WERI-Rb-1 (cell line): ENCODE measurements around the gene CLCN5.

ENCODE experiments used
- DNase-seq: peaks from one replicate; pipeline ENCODE4 v3.0.0-alpha.2; 2020
- H3K27ac ChIP-seq: fragments of 250-450 bp; sonication (Bioruptor Pico); 2 replicates; pipeline ENCODE4 v1.5.1; 2020; ENCODE audit warnings: mild to moderate bottlenecking, moderate library complexity
- H3K27me3 ChIP-seq: fragments of 250-450 bp; sonication (Bioruptor Pico); 2 replicates; pipeline ENCODE4 v1.5.1; 2021; ENCODE audit warnings: mild to moderate bottlenecking, low read depth, moderate library complexity; ENCODE audit not compliant: insufficient read depth, severe bottlenecking
- H3K36me3 ChIP-seq: fragments of 250-450 bp; sonication (Bioruptor Pico); 2 replicates; pipeline ENCODE4 v1.5.1; 2020; ENCODE audit warnings: mild to moderate bottlenecking, moderate library complexity
- H3K4me3 ChIP-seq: 2 replicates; pipeline ENCODE4 v1.5.1; 2011; ENCODE audit warnings: low read depth, mild to moderate bottlenecking, control low read depth, low read length
- H3K9me3 ChIP-seq: fragments of 250-450 bp; sonication (Bioruptor Pico); 2 replicates; pipeline ENCODE4 v1.5.1; 2021; ENCODE audit warnings: mild to moderate bottlenecking, moderate library complexity; ENCODE audit not compliant: severe bottlenecking
- TF ChIP-seq, protein P1 (sequence below): IDR thresholded peaks from 2 replicates; pipeline ENCODE4 v1.5.1; 2011; ENCODE audit warnings: low read depth, mild to moderate bottlenecking, control low read depth, inconsistent platforms, low read length

The CLCN5 gene

DNA sequence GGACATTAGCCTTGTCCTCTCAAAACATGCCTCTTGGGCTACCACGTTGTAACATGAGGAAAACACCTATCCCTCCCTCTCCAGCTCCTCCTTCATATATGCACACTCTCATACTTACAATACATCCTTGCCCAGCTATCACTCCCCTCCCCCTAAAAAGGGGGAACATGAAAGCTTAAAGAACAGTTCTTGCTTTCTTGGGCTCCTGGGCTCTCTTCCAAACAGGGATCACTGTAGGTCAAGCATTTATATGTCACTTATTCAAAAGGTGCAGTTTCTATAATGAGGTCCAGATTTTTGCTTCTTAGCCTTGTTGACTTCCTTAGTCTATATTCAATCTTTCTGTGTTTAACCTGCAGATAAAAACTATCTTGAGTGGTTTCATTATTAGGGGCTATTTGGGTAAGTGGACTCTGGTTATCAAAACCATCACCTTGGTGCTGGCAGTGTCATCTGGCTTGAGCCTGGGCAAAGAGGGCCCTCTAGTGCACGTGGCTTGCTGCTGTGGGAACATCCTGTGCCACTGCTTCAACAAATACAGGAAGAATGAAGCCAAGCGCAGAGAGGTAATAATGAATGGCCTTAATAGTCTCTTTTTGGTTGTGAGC, 159.0 kb downstream of the CLCN5 start:
- no peak overlapping the region for H3K27ac ChIP-seq
- H3K4me3 ChIP-seq, result no peak overlapping the region
- no peaks in the 10 kb centered on the region for H3K9me3 ChIP-seq
- TF ChIP-seq, protein P1, sequence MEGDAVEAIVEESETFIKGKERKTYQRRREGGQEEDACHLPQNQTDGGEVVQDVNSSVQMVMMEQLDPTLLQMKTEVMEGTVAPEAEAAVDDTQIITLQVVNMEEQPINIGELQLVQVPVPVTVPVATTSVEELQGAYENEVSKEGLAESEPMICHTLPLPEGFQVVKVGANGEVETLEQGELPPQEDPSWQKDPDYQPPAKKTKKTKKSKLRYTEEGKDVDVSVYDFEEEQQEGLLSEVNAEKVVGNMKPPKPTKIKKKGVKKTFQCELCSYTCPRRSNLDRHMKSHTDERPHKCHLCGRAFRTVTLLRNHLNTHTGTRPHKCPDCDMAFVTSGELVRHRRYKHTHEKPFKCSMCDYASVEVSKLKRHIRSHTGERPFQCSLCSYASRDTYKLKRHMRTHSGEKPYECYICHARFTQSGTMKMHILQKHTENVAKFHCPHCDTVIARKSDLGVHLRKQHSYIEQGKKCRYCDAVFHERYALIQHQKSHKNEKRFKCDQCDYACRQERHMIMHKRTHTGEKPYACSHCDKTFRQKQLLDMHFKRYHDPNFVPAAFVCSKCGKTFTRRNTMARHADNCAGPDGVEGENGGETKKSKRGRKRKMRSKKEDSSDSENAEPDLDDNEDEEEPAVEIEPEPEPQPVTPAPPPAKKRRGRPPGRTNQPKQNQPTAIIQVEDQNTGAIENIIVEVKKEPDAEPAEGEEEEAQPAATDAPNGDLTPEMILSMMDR, result peak; percentile 61
- DNase-seq, result peak; percentile 22
- peaks cover 3% of the 10 kb centered on the region; the same call in 1 of the 2 replicates for H3K36me3 ChIP-seq
- peaks cover 3% of the 10 kb centered on the region for H3K27me3 ChIP-seq

DNA sequence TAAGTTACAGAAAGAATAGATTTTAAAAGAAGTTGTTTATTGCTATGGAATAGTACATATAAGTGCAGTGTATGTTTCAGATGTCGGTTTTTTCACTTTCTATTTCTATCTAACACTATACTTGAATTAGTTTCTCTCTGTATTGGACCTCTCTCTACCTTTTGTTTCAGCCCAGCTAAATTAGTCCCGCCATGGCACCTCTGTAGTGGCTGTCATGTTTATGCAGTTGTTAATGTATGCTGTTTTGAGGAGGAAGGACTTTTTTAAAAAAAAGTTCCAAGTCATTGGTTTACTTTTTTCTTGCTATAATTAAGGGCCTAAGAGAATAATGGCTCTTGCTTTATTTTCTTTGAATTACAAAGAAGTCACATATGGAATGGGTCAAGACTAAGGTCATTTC, 160.3 kb downstream of the CLCN5 start:
- Histone ChIP-seq H3K4me3 (no peak overlapping the region), H3K27me3 (peaks cover 3% of the 10 kb centered on the region), H3K9me3 (no peaks in the 10 kb centered on the region), H3K36me3 (no peaks in the 10 kb centered on the region), H3K27ac (no peak overlapping the region)
- TF ChIP-seq, protein P1, result no peak
- DNase-seq, result no peak

DNA sequence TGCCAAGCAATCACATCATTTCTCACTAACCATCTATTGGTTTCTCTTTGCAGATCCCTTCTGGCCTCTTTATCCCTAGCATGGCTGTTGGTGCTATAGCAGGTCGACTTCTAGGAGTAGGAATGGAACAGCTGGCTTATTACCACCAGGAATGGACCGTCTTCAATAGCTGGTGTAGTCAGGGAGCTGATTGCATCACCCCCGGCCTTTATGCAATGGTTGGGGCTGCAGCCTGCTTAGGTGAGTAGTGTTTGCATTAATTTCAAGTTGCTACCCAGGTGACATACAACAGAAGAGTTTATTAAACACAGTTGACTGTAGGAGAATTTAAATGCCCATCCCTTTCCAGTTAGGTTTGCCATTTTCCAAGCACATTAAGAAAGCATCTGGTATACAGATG, 166.2 kb downstream of the CLCN5 start:
- TF ChIP-seq, protein P1, result no peak
- Histone ChIP-seq H3K27me3 (no peaks in the 10 kb centered on the region), H3K9me3 (no peaks in the 10 kb centered on the region), H3K36me3 (no peaks in the 10 kb centered on the region), H3K27ac (no peak overlapping the region), H3K4me3 (no peak overlapping the region)
- DNase-seq, result no peak

DNA sequence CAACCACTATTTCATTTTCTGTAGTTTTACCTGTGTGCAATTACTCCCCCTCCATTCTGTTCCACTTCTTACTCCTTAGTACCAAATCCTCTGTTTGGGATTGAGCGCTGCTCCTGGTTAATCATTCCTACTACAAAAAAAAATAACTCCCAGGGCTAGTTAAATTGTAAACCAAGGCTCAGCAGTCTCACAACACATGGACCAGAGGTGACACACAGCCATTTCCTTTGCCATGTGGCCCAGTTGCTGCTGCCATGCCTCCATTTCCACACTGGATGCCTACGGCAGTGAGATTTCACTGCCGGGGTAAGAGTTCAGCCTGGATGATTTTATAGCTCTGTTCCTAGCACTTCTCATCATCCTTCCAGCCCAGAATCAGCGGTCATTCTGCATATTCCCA, 171.2 kb downstream of the CLCN5 start:
- DNase-seq, result no peak
- H3K36me3 ChIP-seq, result no peaks in the 10 kb centered on the region
- TF ChIP-seq, protein P1, result no peak
- no peak overlapping the region for H3K27ac ChIP-seq
- no peaks in the 10 kb centered on the region for H3K9me3 ChIP-seq
- no peaks in the 10 kb centered on the region for H3K27me3 ChIP-seq
- H3K4me3 ChIP-seq, result no peak overlapping the region

DNA sequence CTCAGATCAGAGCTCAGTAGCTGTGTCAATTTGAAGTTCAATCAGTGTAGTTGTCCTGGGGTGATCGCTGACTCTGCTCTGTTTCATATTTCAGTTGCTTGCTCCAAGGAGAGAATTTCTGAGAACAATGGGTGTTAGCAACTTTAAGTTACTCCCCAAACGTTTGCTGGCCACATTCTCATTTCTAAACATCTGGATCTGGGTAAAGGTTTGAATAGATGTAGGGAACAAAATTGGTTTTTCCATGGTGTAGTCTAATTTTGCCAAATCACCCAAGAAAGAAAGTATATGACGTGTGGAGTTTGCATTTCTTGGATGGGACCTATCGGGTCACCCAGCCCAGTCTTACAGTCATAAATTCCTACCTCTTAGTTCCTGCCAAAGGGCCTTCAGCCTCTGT, 174.7 kb downstream of the CLCN5 start:
- Histone ChIP-seq H3K36me3 (no peaks in the 10 kb centered on the region), H3K9me3 (no peaks in the 10 kb centered on the region)

DNA sequence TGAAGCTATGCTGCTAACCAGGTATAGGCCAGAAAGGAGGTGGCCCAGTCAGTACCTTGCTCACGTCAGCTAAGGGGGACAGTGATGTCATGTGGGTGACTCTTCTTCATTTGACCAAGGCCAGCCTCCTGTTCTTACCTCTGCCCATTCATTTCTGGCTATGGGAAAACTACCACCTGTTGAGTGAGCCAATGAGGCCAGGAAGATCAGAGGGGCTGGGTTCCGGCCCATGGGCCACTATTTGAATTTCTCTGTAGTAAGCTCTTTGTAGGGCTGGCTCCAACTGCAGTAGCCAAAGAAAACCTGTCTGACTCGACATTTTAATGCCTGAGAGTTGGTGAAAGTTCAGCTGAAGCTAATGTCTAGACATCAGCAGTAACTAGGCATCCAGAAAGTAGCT, 175.8 kb downstream of the CLCN5 start:
- DNase-seq, result no peak
- H3K27me3 ChIP-seq, result no peaks in the 10 kb centered on the region
- TF ChIP-seq, protein P1, result no peak

More for the DNA sequence above, 174.7 kb downstream of the CLCN5 start:
- TF ChIP-seq, protein P1, result no peak
- DNase-seq, result no peak
- no peak overlapping the region for H3K27ac ChIP-seq
- H3K27me3 ChIP-seq, result no peaks in the 10 kb centered on the region
- no peak overlapping the region for H3K4me3 ChIP-seq

More for the DNA sequence above, 175.8 kb downstream of the CLCN5 start:
- Histone ChIP-seq H3K27ac (no peak overlapping the region), H3K36me3 (no peaks in the 10 kb centered on the region), H3K9me3 (no peaks in the 10 kb centered on the region), H3K4me3 (no peak overlapping the region)
